ENCODE data around the gene RACGAP1. TPM values are rescaled to one million over a fixed set of nuclear protein-coding genes. Genes with fewer than 3 reads are reported as not detected.

RACGAP1 gene
- total RNA-seq, 1 donor, result 3.7 TPM

DNA sequence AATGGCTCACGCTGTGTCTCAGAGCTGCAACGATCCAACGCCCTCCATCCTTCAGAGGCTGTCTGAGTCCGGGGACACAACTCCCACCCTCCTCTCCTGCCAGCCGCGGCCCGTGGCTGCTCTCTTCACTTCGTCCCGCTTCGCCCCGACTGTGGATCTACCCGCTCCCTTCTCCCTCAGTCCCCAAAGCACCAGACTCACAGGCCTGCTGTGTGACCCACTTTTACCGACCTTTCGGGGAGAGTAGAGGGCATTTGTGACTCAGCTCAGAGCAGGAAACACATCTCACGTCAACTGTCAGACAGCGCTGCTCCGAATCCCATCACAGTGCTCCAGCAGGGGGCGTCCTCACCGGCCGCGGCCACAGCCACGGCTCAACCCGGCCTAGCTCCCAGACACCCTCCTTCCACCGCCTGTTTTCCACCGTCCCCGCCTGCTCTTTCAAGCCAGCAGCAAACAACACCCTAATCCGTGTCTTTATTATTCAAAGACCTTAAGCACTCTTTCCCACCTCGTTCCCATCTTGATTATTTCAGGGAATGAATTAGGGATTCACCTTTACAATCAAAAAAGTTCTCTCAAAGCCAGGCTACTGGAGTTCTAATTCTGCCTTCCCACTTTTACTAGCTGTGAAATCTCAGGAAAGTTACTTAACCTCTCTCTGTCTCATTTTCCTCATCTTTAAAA is 79.8 kb downstream of the RACGAP1 start:
- Histone ChIP-seq H3K9me3 (ENCODE audit: low read depth, low read length) (no peaks in the 10 kb centered on the region), H3K4me1 (ENCODE audit: insufficient read depth, low read length) (peaks cover 35% of the 10 kb centered on the region), H3K4me3 (ENCODE audit: low read length) (no peak overlapping the region), H3K27me3 (ENCODE audit: insufficient read depth, low read length) (no peaks in the 10 kb centered on the region)

DNA sequence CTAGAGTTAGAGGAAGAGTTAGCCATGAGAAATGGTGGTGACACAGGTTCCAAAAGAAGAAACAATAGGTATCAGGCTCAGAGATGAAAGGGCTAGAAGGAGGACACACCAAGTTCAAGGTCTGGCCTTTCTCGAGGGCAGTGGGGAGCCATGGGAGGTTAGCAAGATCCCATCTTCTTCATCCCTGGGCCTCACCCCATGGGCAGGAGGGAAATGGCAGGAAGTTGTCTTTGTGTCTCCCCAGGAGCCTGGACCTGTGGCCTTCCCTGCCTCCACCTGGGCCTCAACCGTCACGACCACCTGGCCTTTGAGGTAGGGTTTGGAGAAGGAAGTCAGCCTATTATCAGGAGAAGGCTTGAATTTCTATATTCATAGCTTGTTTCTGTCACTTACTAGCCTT is 80.6 kb downstream of the RACGAP1 start:
- Histone ChIP-seq H3K9me3 (ENCODE audit: low read depth, low read length) (no peaks in the 10 kb centered on the region), H3K4me3 (ENCODE audit: low read length) (no peak overlapping the region), H3K27me3 (ENCODE audit: insufficient read depth, low read length) (no peaks in the 10 kb centered on the region), H3K4me1 (ENCODE audit: insufficient read depth, low read length) (peaks cover 35% of the 10 kb centered on the region)

DNA sequence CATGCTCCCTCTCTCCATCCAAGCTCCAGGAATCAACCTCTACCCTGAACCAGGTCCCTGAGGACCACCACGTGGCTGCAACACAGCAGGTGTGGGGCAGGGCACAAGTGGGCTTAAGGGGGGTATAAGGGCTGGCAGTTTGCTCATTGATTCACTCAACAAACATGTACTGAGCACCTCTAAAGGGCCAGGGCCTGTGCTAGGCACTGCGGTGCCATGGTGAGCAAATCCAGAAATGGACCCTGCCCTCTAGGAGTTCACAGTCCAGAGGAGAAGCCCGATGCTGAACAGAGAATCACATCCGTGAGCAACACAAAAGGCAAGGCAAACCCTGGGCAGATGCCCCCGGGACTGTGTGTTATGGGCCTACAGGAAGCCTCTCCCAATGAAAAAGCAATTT is 81.2 kb downstream of the RACGAP1 start:
- Histone ChIP-seq H3K4me3 (ENCODE audit: low read length) (no peak overlapping the region), H3K4me1 (ENCODE audit: insufficient read depth, low read length) (peaks cover 31% of the 10 kb centered on the region), H3K9me3 (ENCODE audit: low read depth, low read length) (no peaks in the 10 kb centered on the region), H3K27me3 (ENCODE audit: insufficient read depth, low read length) (no peaks in the 10 kb centered on the region)

DNA sequence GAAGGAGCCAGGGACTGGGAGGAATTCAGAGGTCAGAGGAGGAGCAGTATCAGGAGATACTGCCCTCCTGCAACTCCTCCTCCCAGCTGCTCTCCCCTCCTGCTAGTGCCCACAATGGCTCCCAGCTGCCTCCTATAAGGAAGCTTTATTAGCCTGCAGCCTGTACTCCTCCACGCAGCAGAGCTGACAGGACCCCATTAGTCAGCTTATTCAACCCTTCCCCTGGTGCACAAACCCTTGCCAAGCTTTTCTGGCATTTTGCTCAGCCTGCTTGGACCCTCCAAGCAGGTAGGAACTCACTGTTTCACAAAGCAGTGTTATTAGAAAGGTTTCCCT is 81.7 kb downstream of the RACGAP1 start:
- H3K4me1 ChIP-seq (ENCODE audit: insufficient read depth, low read length), result peaks cover 28% of the 10 kb centered on the region
- H3K27me3 ChIP-seq (ENCODE audit: insufficient read depth, low read length), result no peaks in the 10 kb centered on the region
- no peaks in the 10 kb centered on the region for H3K9me3 ChIP-seq (ENCODE audit: low read depth, low read length)
- H3K4me3 ChIP-seq (ENCODE audit: low read length), result no peak overlapping the region

DNA sequence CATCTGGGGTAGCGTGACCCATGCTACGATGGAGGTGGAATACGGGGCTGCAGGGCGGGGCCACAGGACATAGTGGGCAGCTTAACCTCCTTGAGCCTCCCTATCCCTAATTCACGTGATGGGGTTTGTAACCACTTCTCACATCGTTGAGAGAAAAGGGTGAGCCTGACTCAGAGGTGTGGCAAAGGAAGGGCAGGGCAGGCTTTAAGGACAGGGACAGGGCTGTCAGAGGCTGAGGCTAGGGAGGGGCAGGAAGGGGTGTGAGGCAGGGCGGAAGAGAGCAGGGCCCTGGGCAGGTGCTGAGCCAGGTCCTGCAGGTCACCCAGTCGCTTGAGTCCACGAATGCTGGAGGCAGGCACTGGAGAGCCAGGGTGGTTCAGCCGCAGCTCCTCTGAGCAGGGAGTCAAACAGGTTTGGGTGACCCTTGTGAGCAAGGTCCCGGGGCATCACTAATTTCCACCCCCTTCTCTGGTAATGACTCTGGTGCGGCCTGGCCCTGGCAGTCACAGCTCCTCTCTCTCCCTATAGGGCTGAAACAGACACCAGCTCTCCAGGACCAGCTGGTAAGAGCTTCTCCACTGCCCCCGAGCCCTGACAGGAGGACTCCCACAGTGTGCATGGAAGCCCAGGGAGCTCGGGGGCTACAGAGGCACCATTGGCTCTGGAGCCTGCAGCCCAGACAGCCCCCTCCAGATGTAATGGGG is 82.2 kb downstream of the RACGAP1 start:
- H3K27me3 ChIP-seq (ENCODE audit: insufficient read depth, low read length), result no peaks in the 10 kb centered on the region
- H3K4me1 ChIP-seq (ENCODE audit: insufficient read depth, low read length), result peaks cover 25% of the 10 kb centered on the region
- no peaks in the 10 kb centered on the region for H3K9me3 ChIP-seq (ENCODE audit: low read depth, low read length)
- no peak overlapping the region for H3K4me3 ChIP-seq (ENCODE audit: low read length)

DNA sequence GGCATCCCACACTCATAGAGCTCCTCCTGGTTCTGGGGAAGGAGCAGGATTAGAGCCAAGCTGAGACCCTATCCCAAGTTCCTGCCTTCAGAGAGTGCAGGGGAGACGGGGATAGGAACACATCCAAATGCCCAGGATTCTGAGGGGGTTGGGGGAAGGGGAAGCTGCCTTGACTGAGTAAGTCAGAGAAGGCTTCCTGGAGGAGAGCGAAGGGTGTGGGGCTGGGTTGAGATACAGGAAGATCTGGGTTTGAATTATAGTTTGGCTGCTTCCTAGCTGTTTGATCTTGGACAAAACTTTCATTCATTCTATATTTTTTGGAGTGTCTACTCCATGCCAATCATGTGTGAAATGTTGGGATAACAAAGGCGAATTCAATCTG is 82.8 kb downstream of the RACGAP1 start:
- H3K4me1 ChIP-seq (ENCODE audit: insufficient read depth, low read length), result peaks cover 25% of the 10 kb centered on the region
- H3K27me3 ChIP-seq (ENCODE audit: insufficient read depth, low read length), result no peaks in the 10 kb centered on the region
- H3K4me3 ChIP-seq (ENCODE audit: low read length), result no peak overlapping the region
- no peaks in the 10 kb centered on the region for H3K9me3 ChIP-seq (ENCODE audit: low read depth, low read length)

DNA sequence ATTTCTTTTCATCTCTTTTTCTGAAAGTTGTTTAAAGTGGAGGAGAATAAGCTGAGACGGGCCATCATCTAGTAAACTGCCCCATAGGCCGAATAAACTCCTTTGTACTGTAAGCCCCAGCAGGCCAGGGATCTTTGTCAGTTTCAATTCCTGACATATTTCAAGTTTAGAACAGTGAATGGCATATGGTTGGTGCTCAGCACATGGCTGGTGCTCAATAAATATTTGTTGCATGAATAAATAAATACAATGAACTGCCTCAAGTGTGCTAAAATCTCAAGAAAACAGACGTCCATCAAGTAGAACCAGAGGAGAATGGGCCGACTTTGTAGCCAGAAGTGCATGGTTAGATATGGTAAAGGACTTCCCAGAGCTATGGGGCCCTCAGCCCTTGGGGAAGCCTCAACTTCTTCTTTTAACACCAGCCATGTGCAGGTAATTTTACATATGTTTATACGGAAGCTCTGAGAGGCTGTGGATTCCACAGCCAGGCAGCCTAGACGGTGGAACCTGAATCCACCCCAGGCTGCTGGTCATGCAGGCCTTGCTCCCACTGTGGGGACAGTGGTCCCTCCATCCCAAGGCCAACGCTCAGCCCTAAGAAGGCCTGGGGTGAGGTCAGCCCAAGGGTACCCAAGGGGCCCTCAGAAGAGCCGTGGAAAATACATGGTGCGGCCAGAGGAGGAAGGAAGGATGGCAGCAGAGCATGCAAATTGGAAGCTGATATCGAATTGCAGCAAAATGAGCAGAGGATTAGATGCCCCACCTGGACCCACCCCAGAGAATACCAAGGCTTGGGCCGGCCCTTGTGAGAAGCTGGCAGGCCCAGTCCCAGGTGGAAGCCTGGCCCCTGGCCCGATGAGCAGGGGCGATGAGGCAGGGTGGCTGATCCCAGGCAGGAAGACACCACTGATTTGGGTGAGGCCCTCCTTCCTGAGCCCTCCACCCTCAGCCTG is 83.5 kb downstream of the RACGAP1 start:
- Histone ChIP-seq H3K4me3 (ENCODE audit: low read length) (no peak overlapping the region), H3K27me3 (ENCODE audit: insufficient read depth, low read length) (no peaks in the 10 kb centered on the region), H3K9me3 (ENCODE audit: low read depth, low read length) (no peaks in the 10 kb centered on the region), H3K4me1 (ENCODE audit: insufficient read depth, low read length) (peaks cover 25% of the 10 kb centered on the region)

DNA sequence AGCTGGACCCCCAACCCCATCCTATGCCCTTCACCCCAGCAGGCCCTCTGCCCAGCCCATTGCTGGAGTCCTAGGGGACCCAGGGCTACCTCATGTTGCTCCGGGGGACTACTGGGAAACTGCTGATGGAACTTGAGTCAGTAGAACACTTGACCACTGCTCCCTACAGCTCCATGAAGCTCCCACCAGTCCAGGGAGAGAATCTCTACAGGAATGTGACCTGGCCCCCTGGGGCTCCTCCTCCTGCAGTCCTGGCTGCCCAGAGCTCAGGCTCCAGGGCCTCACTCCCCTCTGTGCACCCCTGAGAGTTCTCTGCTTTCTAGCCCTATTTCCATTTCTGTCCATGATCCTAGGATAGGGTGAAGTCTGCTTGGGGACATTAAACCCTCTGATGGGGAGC is 85.6 kb downstream of the RACGAP1 start:
- peaks cover 19% of the 10 kb centered on the region for H3K4me1 ChIP-seq (ENCODE audit: insufficient read depth, low read length)
- no peak overlapping the region for H3K4me3 ChIP-seq (ENCODE audit: low read length)
- H3K9me3 ChIP-seq (ENCODE audit: low read depth, low read length), result no peaks in the 10 kb centered on the region
- H3K27me3 ChIP-seq (ENCODE audit: insufficient read depth, low read length), result no peaks in the 10 kb centered on the region

DNA sequence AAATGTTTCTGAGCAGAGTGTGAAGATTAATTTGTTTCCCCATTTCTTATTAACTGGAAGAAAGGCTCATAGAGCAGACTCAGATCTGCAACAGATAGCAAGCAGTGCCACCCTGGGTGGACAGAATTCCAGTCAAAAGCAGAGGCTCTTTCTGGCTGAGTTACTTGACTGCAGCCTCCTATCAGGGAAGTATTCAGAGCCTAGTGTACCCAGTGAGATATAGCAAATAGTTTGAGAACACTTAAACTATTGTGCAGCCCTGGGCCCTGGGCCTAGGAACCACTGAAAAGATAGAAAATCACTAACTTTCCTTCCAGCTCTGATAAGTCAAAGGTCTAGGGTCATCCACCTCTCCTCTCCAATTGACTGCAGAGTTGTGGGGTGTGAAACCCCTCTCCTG is 86.0 kb downstream of the RACGAP1 start:
- Histone ChIP-seq H3K27me3 (ENCODE audit: insufficient read depth, low read length) (no peaks in the 10 kb centered on the region), H3K9me3 (ENCODE audit: low read depth, low read length) (no peaks in the 10 kb centered on the region), H3K4me1 (ENCODE audit: insufficient read depth, low read length) (peaks cover 18% of the 10 kb centered on the region), H3K4me3 (ENCODE audit: low read length) (no peak overlapping the region)

Other genes starting within 250 kb of the RACGAP1 start
- gene NCKAP5L, start 197.1 kb downstream of the RACGAP1 start, total RNA-seq, result 13.7 TPM
- 4.7 TPM for gene BCDIN3D, start 182.4 kb downstream of the RACGAP1 start, total RNA-seq
- gene FAIM2, start 121.6 kb downstream of the RACGAP1 start, total RNA-seq, result not detected
- not detected for gene AQP2, start 74.8 kb downstream of the RACGAP1 start, total RNA-seq
- gene AQP5, start 63.6 kb downstream of the RACGAP1 start, total RNA-seq, result not detected
- not detected for gene AQP6, start 52.5 kb downstream of the RACGAP1 start, total RNA-seq
- under 0.01 TPM for gene ASIC1, start 32.1 kb upstream of the RACGAP1 start, total RNA-seq
- 74.3 TPM for gene SMARCD1, start 59.8 kb upstream of the RACGAP1 start, total RNA-seq
- gene GPD1, start 78.5 kb upstream of the RACGAP1 start, total RNA-seq, result 0.21 TPM
- 34.3 TPM for gene COX14, start 86.7 kb upstream of the RACGAP1 start, total RNA-seq
- gene CERS5, start 141.9 kb upstream of the RACGAP1 start, total RNA-seq, result 30.3 TPM